Measurements from ENCODE around the gene TMEM225B. TPM values are rescaled to one million over a fixed set of nuclear protein-coding genes. Genes with fewer than 3 reads are reported as not detected.

Gene TMEM225B
- total RNA-seq, 2 donors from 2014 or later = 23.5 TPM; not detected in 1

GRCh38 chr7:99619571-99620130 is 21.6 kb downstream of the TMEM225B start:
- no peaks in the 10 kb centered on the region for H3K9me3 ChIP-seq
- no peak overlapping the region for H3K4me3 ChIP-seq
- no peak overlapping the region for H3K27ac ChIP-seq
- H3K36me3 ChIP-seq = peaks cover 2 to 10% of the 10 kb centered on the region in 2 donors
- TF ChIP-seq POLR2AphosphoS5 (IDR thresholded peaks at IDR 0.05) (no peak), POLR2A (IDR thresholded peaks at IDR 0.05) (no peak), CTCF (IDR thresholded peaks at IDR 0.05) (no peak)
- WGBS = 92% methylated on average over 18 of the region's 18 CpGs
- H3K4me1 ChIP-seq (replicated peaks) = peaks cover 6% of the 10 kb centered on the region
- no peak for DNase-seq (ENCODE audit: low spot score)
- H3K27me3 ChIP-seq (replicated peaks; ENCODE audit: insufficient read depth) = no peaks in the 10 kb centered on the region
- intact Hi-C loops (cut with DNase I) = loop anchor here (5.0 to 10.0 kb wide), 3 partner anchors 62 to 305 kb away; partner anchors contain the start of genes GJC3 and ZNF655

GRCh38 chr7:99621271-99621670 is 23.2 kb downstream of the TMEM225B start:
- H3K27ac ChIP-seq = no peak overlapping the region
- H3K9me3 ChIP-seq = no peaks in the 10 kb centered on the region
- 95% methylated on average over 5 of the region's 5 CpGs for WGBS
- no peak for DNase-seq (ENCODE audit: low spot score)
- intact Hi-C loops (cut with DNase I) = no loop called here
- no peak overlapping the region for H3K4me3 ChIP-seq
- no peak for TF ChIP-seq POLR2AphosphoS5 (IDR thresholded peaks at IDR 0.05)
- no peak for TF ChIP-seq POLR2A (IDR thresholded peaks at IDR 0.05)
- TF ChIP-seq CTCF (IDR thresholded peaks at IDR 0.05) = no peak
- H3K36me3 ChIP-seq = peaks cover 2 to 14% of the 10 kb centered on the region in 2 donors
- peaks cover 6% of the 10 kb centered on the region for H3K4me1 ChIP-seq (replicated peaks)
- no peaks in the 10 kb centered on the region for H3K27me3 ChIP-seq (replicated peaks; ENCODE audit: insufficient read depth)

GRCh38 chr7:99622596-99622995 is 24.5 kb downstream of the TMEM225B start:
- no peaks in the 10 kb centered on the region for H3K27me3 ChIP-seq (replicated peaks; ENCODE audit: insufficient read depth)
- no peak overlapping the region for H3K4me3 ChIP-seq
- TF ChIP-seq POLR2AphosphoS5 (IDR thresholded peaks at IDR 0.05) (no peak), CTCF (IDR thresholded peaks at IDR 0.05) (no peak), POLR2A (IDR thresholded peaks at IDR 0.05) (no peak)
- peaks cover 3% of the 10 kb centered on the region for H3K4me1 ChIP-seq (replicated peaks)
- peaks cover 2 to 14% of the 10 kb centered on the region in 2 donors for H3K36me3 ChIP-seq
- H3K9me3 ChIP-seq = no peaks in the 10 kb centered on the region
- WGBS = 84% methylated on average over 10 of the region's 10 CpGs
- no peak for DNase-seq (ENCODE audit: low spot score)
- H3K27ac ChIP-seq = no peak overlapping the region
- intact Hi-C loops (cut with DNase I) = no loop called here

- Histone ChIP-seq H3K27me3 (replicated peaks; ENCODE audit: insufficient read depth) (no peaks in the 10 kb centered on the region), H3K36me3 (peaks cover 2 to 14% of the 10 kb centered on the region in 2 donors), H3K4me3 (no peak overlapping the region), H3K27ac (no peak overlapping the region), H3K4me1 (replicated peaks) (no peaks in the 10 kb centered on the region), H3K9me3 (no peaks in the 10 kb centered on the region)
- no peak for TF ChIP-seq CTCF (IDR thresholded peaks at IDR 0.05)
- peak; percentile 59 for TF ChIP-seq POLR2AphosphoS5 (IDR thresholded peaks at IDR 0.05)
- peak; percentile 41 for DNase-seq (ENCODE audit: low spot score)
- 28% methylated on average over 7 of the region's 7 CpGs for WGBS
- intact Hi-C loops (cut with DNase I) = no loop called here
These were observed 25.1 kb downstream of the TMEM225B start for GRCh38 chr7:99623091-99623693.
